Heart right ventricle (tissue), 16 donors: ENCODE data around the gene FGF1. TPM values are rescaled to one million over a fixed set of nuclear protein-coding genes. Genes with fewer than 3 reads are reported as not detected.

ENCODE experiments used
- ATAC-seq, 8 donors: fragments of 200-7000 bp; cut with Tn5 transposase; one replicate each; pipeline ENCODE4 v1.9.1; 2020; ENCODE audit warnings: mild to moderate bottlenecking in 8 of 8, moderate library complexity in 8 of 8, moderate number of reproducible peaks in 1 of 8
- DNase-seq, 2 donors: peaks; one replicate each; pipeline ENCODE4 v3.0.0-alpha.2; 2020
- H3K27ac ChIP-seq, 10 donors: fragments of 200-600 bp; sonication (generic) in 2 of 10; one replicate each; pipeline versions ENCODE4 v1.5.0 to v1.8.0; 2020 to 2022; ENCODE audit warnings: mild to moderate bottlenecking in 3 of 10
- H3K27me3 ChIP-seq, 7 donors: fragments of 200-600 bp; one replicate each; pipeline ENCODE4 v1.8.0; 2021 to 2022; ENCODE audit warnings: mild to moderate bottlenecking in 2 of 7
- H3K36me3 ChIP-seq, 9 donors: fragments of 200-600 bp; sonication (generic) in 1 of 9; one replicate each; pipeline versions ENCODE4 v1.5.0 to v1.8.0; 2020 to 2022; ENCODE audit warnings: mild to moderate bottlenecking in 2 of 9
- H3K4me1 ChIP-seq, 9 donors: fragments of 200-600 bp; sonication (generic) in 1 of 9; one replicate each; pipeline versions ENCODE4 v1.5.0 to v1.8.0; 2020 to 2022; ENCODE audit warnings: mild to moderate bottlenecking in 4 of 9
- H3K4me3 ChIP-seq, 10 donors: fragments of 200-600 bp; sonication (generic) in 2 of 10; one replicate each; pipeline versions ENCODE4 v1.5.0 to v1.8.0; 2020 to 2022; ENCODE audit warnings: mild to moderate bottlenecking in 7 of 10, moderate library complexity in 2 of 10
- H3K9me3 ChIP-seq, 11 donors: fragments of 200-600 bp in 10 of 11; sonication (generic) in 2 of 11; one replicate each; pipeline versions ENCODE4 v1.5.0 to v1.8.0; 2013 to 2022; ENCODE audit warnings: mild to moderate bottlenecking in 2 of 11, control low read depth in 1 of 11, moderate library complexity in 1 of 11
- CTCF ChIP-seq, 9 donors: fragments of 200-600 bp; sonication (generic) in 2 of 9; IDR thresholded peaks; one replicate each; pipeline versions ENCODE4 v1.5.0 to v1.8.0; 2021 to 2022; ENCODE audit warnings: antibody characterized with exemption in 9 of 9, mild to moderate bottlenecking in 5 of 9, moderate library complexity in 1 of 9
- WGBS, 2 donors: extraction: QIAGEN DNeasy Blood & Tissue Kit; methylation state at CpG; one replicate each; pipeline ENCODE4 v1.1.7; 2013; ENCODE audit warnings: inconsistent platforms in 1 of 2; 5-methylcytosine and 5-hydroxymethylcytosine counted together
- intact Hi-C, 10 donors: fragments of 100-400 bp; cut with DNase I; formaldehyde crosslinking; loops; one replicate each; pipeline versions ENCODE4 v1.11.1 to v1.14.2; 2022
- polyA plus RNA-seq, 2 donors: library from polyadenylated mRNA; stranded (reverse); fragments of 200-250 nt; gene quantifications; one replicate each; pipeline ENCODE4 v1.2.3, GENCODE V29; 2013
- total RNA-seq, 10 donors: library from RNA; stranded (reverse); fragmentation: NEBNext Ultra II Directional in 3 of 10; extraction: Animal tissue kit (Norgen Biotek cat#: 25700) in 3 of 10; gene quantifications; one replicate each; pipeline versions ENCODE4 v1.2.1 to v1.2.4, GENCODE V29; 2021 to 2023
- donor health status: Arrhythmogenic right ventricular cardiomyopathy.
- donor health status: ischemic (EF 13 %, LVEDD 7.1; RV severe dilation, severe dysfunction).
- donor health status: healthy with polysubstance abuse.
- donor health status: DM: no; HTN: yes; CAD: no.
- donor health status: DM: no; HTN: no; CAD: no.
- donor health status: ischemic (EF 25% LVEDD 6.9; RV normal size, moderate dysfunction).
- donor health status: ischemic (EF 25% LVEDD 5.7; RV mildly dilated, moderate dysfunction).
- donor health status: healthy.
- donor health status: DM: yes; HTN: yes; CAD: no.
- donor health status: Ischemic cardiomyopathy.
- donor health status: ischemic (EF 35%, LVEDD 5.7; RV mildly dilated, moderate dysfunction).
- donor health status: nonischemic (EF 11% LVEDD 7.7; RV severe dilation, severe dysfunction).
- donor health status: DM: yes; HTN: yes; CAD: no.
- donor health status: PGD.
- donor health status: ischemic (EF 29% LVEDD 5.4; RV normal size, mild dysfunction).
- donor health status: nonischemic (EF 23%, LVEDD 6.1; RV moderate dilation, normal function).

Gene FGF1
- total and polyA plus RNA-seq, 12 donors: 5.1 to 110 (median 53.7) TPM

GRCh38 chr5:142715291-142715690, 29.4 kb upstream of the FGF1 start:
- intact Hi-C loops: loop anchor here in 5 of 10 donors (5.0 kb wide), 4 partner anchors 37 to 167 kb away; partner anchors contain the start of gene ARHGAP26 (in 2 of the 5)
- peaks cover 6 to 54% (median 34%) of the 10 kb centered on the region in 9 donors for H3K4me1 ChIP-seq
- no peaks in the 10 kb centered on the region for H3K36me3 ChIP-seq
- peak overlapping the region in 4 of 10 donors; percentile 67 to 82 (median 72) for H3K27ac ChIP-seq
- no peak for ATAC-seq
- H3K9me3 ChIP-seq: peaks cover 0 to 13% (median 0%) of the 10 kb centered on the region in 11 donors
- no peak for DNase-seq
- no peaks in the 10 kb centered on the region for H3K27me3 ChIP-seq
- no peak overlapping the region for H3K4me3 ChIP-seq
- WGBS, 2 donors: 86 to 89% methylated on average over 3 of the region's 3 CpGs
- no peak for TF ChIP-seq CTCF (IDR thresholded peaks at IDR 0.05)

- ATAC-seq (peak; percentile 86 to 94 (median 88)), DNase-seq (peak; percentile 88 to 90)
- no peaks in the 10 kb centered on the region for H3K27me3 ChIP-seq
- H3K27ac ChIP-seq: peak overlapping the region; percentile 83 to 97 (median 91)
- no peaks in the 10 kb centered on the region for H3K36me3 ChIP-seq
- H3K4me1 ChIP-seq: peaks cover 6 to 53% (median 34%) of the 10 kb centered on the region in 9 donors
- H3K4me3 ChIP-seq: peak overlapping the region in 9 of 10 donors; percentile 34 to 60 (median 57)
- WGBS, 2 donors: 1% methylated on average over 29 of the region's 29 CpGs
- peak; percentile 93 to 98 (median 96) for TF ChIP-seq CTCF (IDR thresholded peaks at IDR 0.05)
- intact Hi-C loops: no loop called here
- H3K9me3 ChIP-seq: peaks cover 0 to 13% (median 0%) of the 10 kb centered on the region in 11 donors
Observed at GRCh38 chr5:142713121-142713706, 27.3 kb upstream of the FGF1 start.

- H3K4me3 ChIP-seq: no peak overlapping the region
- no peak for TF ChIP-seq CTCF (IDR thresholded peaks at IDR 0.05)
- WGBS, 2 donors: 95 to 96% methylated on average over 3 of the region's 3 CpGs
- no peaks in the 10 kb centered on the region for H3K27me3 ChIP-seq
- H3K4me1 ChIP-seq: peaks cover 8 to 16% (median 12%) of the 10 kb centered on the region in 9 donors
- ATAC-seq (no peak), DNase-seq (no peak)
- intact Hi-C loops: loop anchor here in 3 of 10 donors (5.0 to 10.0 kb wide), 4 partner anchors 91 to 688 kb away; partner anchors contain the start of gene GNPDA1 (in 1 of the 3)
- no peak overlapping the region for H3K27ac ChIP-seq
- H3K36me3 ChIP-seq: no peaks in the 10 kb centered on the region
- no peaks in the 10 kb centered on the region for H3K9me3 ChIP-seq
Observed at GRCh38 chr5:142703153-142703552, 17.3 kb upstream of the FGF1 start.

- no peaks in the 10 kb centered on the region for H3K27me3 ChIP-seq
- no peak overlapping the region for H3K27ac ChIP-seq
- no peak overlapping the region for H3K4me3 ChIP-seq
- ATAC-seq: no peak
- peaks cover 9 to 30% (median 26%) of the 10 kb centered on the region in 9 donors for H3K4me1 ChIP-seq
- DNase-seq: no peak
- intact Hi-C loops: loop anchor here in 3 of 10 donors (5.0 to 10.0 kb wide), 4 partner anchors 89 to 687 kb away; partner anchors contain the start of gene GNPDA1 (in 1 of the 3)
- no peak for TF ChIP-seq CTCF (IDR thresholded peaks at IDR 0.05)
- H3K36me3 ChIP-seq: no peaks in the 10 kb centered on the region
- no peaks in the 10 kb centered on the region for H3K9me3 ChIP-seq
- 81% methylated on average over 3 of the region's 3 CpGs for WGBS, 2 donors
Observed at GRCh38 chr5:142701673-142702311, 15.9 kb upstream of the FGF1 start.
